Liver (tissue), 3 donors: Measurements from ENCODE around the gene TGFBR3.

Experiments used
- ATF3 ChIP-seq: IDR thresholded peaks from 2 replicates; pipeline ENCODE4 v1.6.1; 2016; ENCODE audit warnings: antibody characterized with exemption
- CTCF ChIP-seq: fragments of 150-350 bp; IDR thresholded peaks from 2 replicates; pipeline ENCODE4 v1.5.1; 2017; ENCODE audit warnings: improper control_type of control experiment, low read depth, low read length; ENCODE audit not compliant: missing input control
- EGR1 ChIP-seq, 2 donors: IDR thresholded peaks; 2 replicates each; pipeline ENCODE4 v1.6.1; 2016 to 2018; ENCODE audit warnings: antibody characterized with exemption in 2 of 2, low read depth in 2 of 2
- GABPA ChIP-seq, 2 donors: IDR thresholded peaks in 1 of 2; conservative IDR thresholded peaks in 1 of 2; 2 replicates each; pipeline ENCODE4 v1.6.1; 2016; ENCODE audit warnings: antibody characterized with exemption in 2 of 2, mild to moderate bottlenecking in 1 of 2, moderate library complexity in 1 of 2
- TAF1 ChIP-seq: conservative IDR thresholded peaks from 2 replicates; pipeline ENCODE4 v1.6.1; 2016; ENCODE audit warnings: antibody characterized with exemption, mild to moderate bottlenecking
- ZBTB33 ChIP-seq: IDR thresholded peaks from 2 replicates; pipeline ENCODE4 v1.6.1; 2016; ENCODE audit warnings: antibody characterized with exemption
- donor health status: healthy.
- donor health status: healthy.

- TF ChIP-seq CTCF = no peak
- TF ChIP-seq GABPA (IDR thresholded peaks at IDR 0.05 in 1 of 2, conservative IDR thresholded peaks at IDR 0.05 in 1 of 2) = no peak
- TF ChIP-seq TAF1 = no peak
- no peak for TF ChIP-seq ZBTB33
- TF ChIP-seq EGR1 (IDR thresholded peaks at IDR 0.05; ENCODE audit: low read depth in 2 of 2) = no peak
- no peak for TF ChIP-seq ATF3
Observed at GRCh38 chr1:91793189-91793588, 92.8 kb downstream of the TGFBR3 start.
